HG03558 (cell line): ENCODE data around the gene FRRS1L.

ENCODE experiments used
- ATAC-seq: cut with Tn5 transposase; IDR thresholded peaks from one replicate; pipeline ENCODE4 v1.9.1; 2021; ENCODE audit warnings: moderate number of reproducible peaks; ENCODE audit not compliant: unreplicated experiment; ENCODE audit errors: extremely low read depth

Gene FRRS1L

GRCh38 chr9:109113254-109113653 lies 53.8 kb downstream of the FRRS1L start:
- no peak for ATAC-seq

GRCh38 chr9:109110329-109111021 lies 56.6 kb downstream of the FRRS1L start:
- ATAC-seq: peak; percentile 68

- no peak for ATAC-seq
Observed at GRCh38 chr9:109109967-109110328, 57.1 kb downstream of the FRRS1L start.

GRCh38 chr9:109108318-109108717 lies 58.7 kb downstream of the FRRS1L start:
- ATAC-seq: no peak

- ATAC-seq: no peak
Observed at GRCh38 chr9:109107402-109108240, 59.4 kb downstream of the FRRS1L start.

GRCh38 chr9:109101810-109102209 lies 65.2 kb downstream of the FRRS1L start:
- ATAC-seq: peak; percentile 82

GRCh38 chr9:109101202-109101595 lies 65.8 kb downstream of the FRRS1L start:
- ATAC-seq: no peak

GRCh38 chr9:109100543-109101201 lies 66.4 kb downstream of the FRRS1L start:
- ATAC-seq: no peak

GRCh38 chr9:109098960-109099308 lies 68.1 kb downstream of the FRRS1L start:
- no peak for ATAC-seq

- no peak for ATAC-seq
Observed at GRCh38 chr9:109098171-109098959, 68.7 kb downstream of the FRRS1L start.

GRCh38 chr9:109097146-109097545 lies 69.9 kb downstream of the FRRS1L start:
- no peak for ATAC-seq

GRCh38 chr9:109095321-109095720 lies 71.7 kb downstream of the FRRS1L start:
- ATAC-seq: no peak

GRCh38 chr9:109094268-109094667 lies 72.8 kb downstream of the FRRS1L start:
- ATAC-seq: no peak

GRCh38 chr9:109092587-109092986 lies 74.5 kb downstream of the FRRS1L start:
- ATAC-seq: no peak

GRCh38 chr9:109092051-109092580 lies 74.9 kb downstream of the FRRS1L start:
- ATAC-seq: no peak

- no peak for ATAC-seq
Observed at GRCh38 chr9:109088221-109088620, 78.8 kb downstream of the FRRS1L start.

GRCh38 chr9:109087795-109088194 lies 79.3 kb downstream of the FRRS1L start:
- no peak for ATAC-seq

- ATAC-seq: peak; percentile 49
Observed at GRCh38 chr9:109086221-109086620, 80.8 kb downstream of the FRRS1L start.

GRCh38 chr9:109085510-109085909 lies 81.5 kb downstream of the FRRS1L start:
- no peak for ATAC-seq

- no peak for ATAC-seq
Observed at GRCh38 chr9:109083813-109084405, 83.1 kb downstream of the FRRS1L start.
